ENCODE data around the gene BACE2. TPM values are rescaled to one million over a fixed set of nuclear protein-coding genes. Genes with fewer than 3 reads are reported as not detected.

The BACE2 gene
- total RNA-seq, 1 experiment from 2014 or later, result 23.2 TPM

GRCh38 chr21:41317458-41317857 is 149.5 kb downstream of the BACE2 start:
- CTCF ChIA-PET, result no interaction called here
- no peak overlapping the region for H3K9ac ChIP-seq (ENCODE audit: low read length)
- intact Hi-C loops (cut with micrococcal nuclease), result no loop called here

More at GRCh38 chr21:41317458-41317857, 149.5 kb downstream of the BACE2 start:
- Histone ChIP-seq H3K36me3 (ENCODE audit: control insufficient read depth in 1 of 2, insufficient read depth in 2 of 2, low read length in 2 of 2) (no peaks in the 10 kb centered on the region), H3K27ac (ENCODE audit: low read depth, low read length) (no peak overlapping the region), H3K4me2 (ENCODE audit: low read length) (no peak overlapping the region), H2AFZ (ENCODE audit: low read depth, low read length, poor library complexity, severe bottlenecking) (no peak overlapping the region), H3K9me3 (ENCODE audit: control insufficient read depth in 1 of 2, insufficient read depth in 1 of 2, low read depth in 1 of 2, low read length in 2 of 2) (no peaks in the 10 kb centered on the region), H3K79me2 (ENCODE audit: insufficient read depth, low read length) (no peaks in the 10 kb centered on the region), H3K9me2 (ENCODE audit: insufficient read depth) (no peaks in the 10 kb centered on the region), H3K4me1 (ENCODE audit: control insufficient read depth in 1 of 2, insufficient read depth in 2 of 2, low read length in 2 of 2) (no peaks in the 10 kb centered on the region), H4K20me1 (ENCODE audit: insufficient read depth) (no peaks in the 10 kb centered on the region), H3K27me3 (ENCODE audit: insufficient read depth, low read length) (no peaks in the 10 kb centered on the region), H3K4me3 (replicated peaks in 1 of 2; ENCODE audit: low read depth in 1 of 2, low read length in 2 of 2) (no peak overlapping the region)
- ATAC-seq, result no peak
- ChIA-PET POLR2A (no interaction called here), RAD21 (ENCODE audit: low non-redundant PET in 1 of 2, low total read pairs in 2 of 2, uncharacterized antibody in 2 of 2, unreplicated experiment in 2 of 2) (no interaction called here)
- TF ChIP-seq ELF1 (IDR thresholded peaks at IDR 0.05; ENCODE audit: borderline replicate concordance, low read depth), result no peak
- no peak for TF ChIP-seq EZH2 (IDR thresholded peaks at IDR 0.05)
- no peak for TF ChIP-seq ZFX (IDR thresholded peaks at IDR 0.05)
- TF ChIP-seq, protein P1, sequence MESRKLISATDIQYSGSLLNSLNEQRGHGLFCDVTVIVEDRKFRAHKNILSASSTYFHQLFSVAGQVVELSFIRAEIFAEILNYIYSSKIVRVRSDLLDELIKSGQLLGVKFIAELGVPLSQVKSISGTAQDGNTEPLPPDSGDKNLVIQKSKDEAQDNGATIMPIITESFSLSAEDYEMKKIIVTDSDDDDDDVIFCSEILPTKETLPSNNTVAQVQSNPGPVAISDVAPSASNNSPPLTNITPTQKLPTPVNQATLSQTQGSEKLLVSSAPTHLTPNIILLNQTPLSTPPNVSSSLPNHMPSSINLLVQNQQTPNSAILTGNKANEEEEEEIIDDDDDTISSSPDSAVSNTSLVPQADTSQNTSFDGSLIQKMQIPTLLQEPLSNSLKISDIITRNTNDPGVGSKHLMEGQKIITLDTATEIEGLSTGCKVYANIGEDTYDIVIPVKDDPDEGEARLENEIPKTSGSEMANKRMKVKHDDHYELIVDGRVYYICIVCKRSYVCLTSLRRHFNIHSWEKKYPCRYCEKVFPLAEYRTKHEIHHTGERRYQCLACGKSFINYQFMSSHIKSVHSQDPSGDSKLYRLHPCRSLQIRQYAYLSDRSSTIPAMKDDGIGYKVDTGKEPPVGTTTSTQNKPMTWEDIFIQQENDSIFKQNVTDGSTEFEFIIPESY (IDR thresholded peaks at IDR 0.05; ENCODE audit: extremely low read depth, insufficient replicate concordance, low read length), result no peak
- TF ChIP-seq RAD21 (IDR thresholded peaks at IDR 0.05; ENCODE audit: low read depth), result no peak
- TF ChIP-seq CBX3 (IDR thresholded peaks at IDR 0.05; ENCODE audit: low read depth), result no peak
- TF ChIP-seq SIN3A (IDR thresholded peaks at IDR 0.05; ENCODE audit: low read depth), result no peak
- TF ChIP-seq FOSL1 (IDR thresholded peaks at IDR 0.05; ENCODE audit: low read depth), result no peak
- TF ChIP-seq, protein P2, sequence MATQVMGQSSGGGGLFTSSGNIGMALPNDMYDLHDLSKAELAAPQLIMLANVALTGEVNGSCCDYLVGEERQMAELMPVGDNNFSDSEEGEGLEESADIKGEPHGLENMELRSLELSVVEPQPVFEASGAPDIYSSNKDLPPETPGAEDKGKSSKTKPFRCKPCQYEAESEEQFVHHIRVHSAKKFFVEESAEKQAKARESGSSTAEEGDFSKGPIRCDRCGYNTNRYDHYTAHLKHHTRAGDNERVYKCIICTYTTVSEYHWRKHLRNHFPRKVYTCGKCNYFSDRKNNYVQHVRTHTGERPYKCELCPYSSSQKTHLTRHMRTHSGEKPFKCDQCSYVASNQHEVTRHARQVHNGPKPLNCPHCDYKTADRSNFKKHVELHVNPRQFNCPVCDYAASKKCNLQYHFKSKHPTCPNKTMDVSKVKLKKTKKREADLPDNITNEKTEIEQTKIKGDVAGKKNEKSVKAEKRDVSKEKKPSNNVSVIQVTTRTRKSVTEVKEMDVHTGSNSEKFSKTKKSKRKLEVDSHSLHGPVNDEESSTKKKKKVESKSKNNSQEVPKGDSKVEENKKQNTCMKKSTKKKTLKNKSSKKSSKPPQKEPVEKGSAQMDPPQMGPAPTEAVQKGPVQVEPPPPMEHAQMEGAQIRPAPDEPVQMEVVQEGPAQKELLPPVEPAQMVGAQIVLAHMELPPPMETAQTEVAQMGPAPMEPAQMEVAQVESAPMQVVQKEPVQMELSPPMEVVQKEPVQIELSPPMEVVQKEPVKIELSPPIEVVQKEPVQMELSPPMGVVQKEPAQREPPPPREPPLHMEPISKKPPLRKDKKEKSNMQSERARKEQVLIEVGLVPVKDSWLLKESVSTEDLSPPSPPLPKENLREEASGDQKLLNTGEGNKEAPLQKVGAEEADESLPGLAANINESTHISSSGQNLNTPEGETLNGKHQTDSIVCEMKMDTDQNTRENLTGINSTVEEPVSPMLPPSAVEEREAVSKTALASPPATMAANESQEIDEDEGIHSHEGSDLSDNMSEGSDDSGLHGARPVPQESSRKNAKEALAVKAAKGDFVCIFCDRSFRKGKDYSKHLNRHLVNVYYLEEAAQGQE (IDR thresholded peaks at IDR 0.05; ENCODE audit: low read depth), result no peak
- TF ChIP-seq, protein P3, sequence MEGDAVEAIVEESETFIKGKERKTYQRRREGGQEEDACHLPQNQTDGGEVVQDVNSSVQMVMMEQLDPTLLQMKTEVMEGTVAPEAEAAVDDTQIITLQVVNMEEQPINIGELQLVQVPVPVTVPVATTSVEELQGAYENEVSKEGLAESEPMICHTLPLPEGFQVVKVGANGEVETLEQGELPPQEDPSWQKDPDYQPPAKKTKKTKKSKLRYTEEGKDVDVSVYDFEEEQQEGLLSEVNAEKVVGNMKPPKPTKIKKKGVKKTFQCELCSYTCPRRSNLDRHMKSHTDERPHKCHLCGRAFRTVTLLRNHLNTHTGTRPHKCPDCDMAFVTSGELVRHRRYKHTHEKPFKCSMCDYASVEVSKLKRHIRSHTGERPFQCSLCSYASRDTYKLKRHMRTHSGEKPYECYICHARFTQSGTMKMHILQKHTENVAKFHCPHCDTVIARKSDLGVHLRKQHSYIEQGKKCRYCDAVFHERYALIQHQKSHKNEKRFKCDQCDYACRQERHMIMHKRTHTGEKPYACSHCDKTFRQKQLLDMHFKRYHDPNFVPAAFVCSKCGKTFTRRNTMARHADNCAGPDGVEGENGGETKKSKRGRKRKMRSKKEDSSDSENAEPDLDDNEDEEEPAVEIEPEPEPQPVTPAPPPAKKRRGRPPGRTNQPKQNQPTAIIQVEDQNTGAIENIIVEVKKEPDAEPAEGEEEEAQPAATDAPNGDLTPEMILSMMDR (IDR thresholded peaks at IDR 0.05 in 2 of 3, conservative IDR thresholded peaks at IDR 0.05 in 1 of 3; ENCODE audit: borderline replicate concordance in 1 of 3, insufficient read depth in 1 of 3, low read depth in 2 of 3, low read length in 2 of 3), result no peak
- no peak for TF ChIP-seq POLR2A (IDR thresholded peaks at IDR 0.05; ENCODE audit: borderline replicate concordance, extremely low read depth, insufficient read depth, insufficient read length)
- no peak for TF ChIP-seq POLR2AphosphoS5 (IDR thresholded peaks at IDR 0.05; ENCODE audit: low read depth, low read length)
- no peak for TF ChIP-seq CEBPB (IDR thresholded peaks at IDR 0.05; ENCODE audit: low read depth)
- no peak for TF ChIP-seq YY1 (IDR thresholded peaks at IDR 0.05; ENCODE audit: extremely low read depth, insufficient replicate concordance, low read depth, low read length)
- TF ChIP-seq, protein P4, sequence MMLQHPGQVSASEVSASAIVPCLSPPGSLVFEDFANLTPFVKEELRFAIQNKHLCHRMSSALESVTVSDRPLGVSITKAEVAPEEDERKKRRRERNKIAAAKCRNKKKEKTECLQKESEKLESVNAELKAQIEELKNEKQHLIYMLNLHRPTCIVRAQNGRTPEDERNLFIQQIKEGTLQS (IDR thresholded peaks at IDR 0.05), result no peak
- no peak for TF ChIP-seq EGR1 (IDR thresholded peaks at IDR 0.05; ENCODE audit: low read depth)
- no peak for TF ChIP-seq ZNF274 (IDR thresholded peaks at IDR 0.05; ENCODE audit: low read depth, low read length)
- TF ChIP-seq EZH2phosphoT487 (IDR thresholded peaks at IDR 0.05; ENCODE audit: borderline replicate concordance), result no peak
- no TSS peak for BruUV-seq (replicated peaks)
- DNase-seq (ENCODE audit: low read depth, low spot score), result no peak

Measured in HCT116 (cell line).